Endothelial cell of umbilical vein (primary cell): ENCODE measurements around the gene NELFA. TPM values are rescaled to one million over a fixed set of nuclear protein-coding genes. Genes with fewer than 3 reads are reported as not detected.

Experiments used
- BruUV-seq: library from RNA; stranded (reverse); fragments of 400-500 nt; replicated peaks from 2 replicates; lab custom pipeline; 2021; lab: Mats Ljungman, UMichigan
- CTCF ChIA-PET: fragments of 300-600, 350-600 bp; sonication (Branson Sonifier 250); formaldehyde crosslinking; loops from one replicate; lab custom pipeline; 2021; ENCODE audit warnings: antibody characterized with exemption, inconsistent platforms; lab: Charles Lee
- POLR2A ChIA-PET: fragments of 300-600, 350-600 bp; sonication (Branson Sonifier 250); formaldehyde crosslinking; loops from one replicate; lab custom pipeline; 2021; ENCODE audit warnings: antibody characterized with exemption, inconsistent platforms; lab: Charles Lee
- DNase-seq: peaks from one replicate; pipeline ENCODE4 v3.0.0-alpha.2; 2011; ENCODE audit warnings: low read depth, low spot score
- FAIRE-seq: peaks from 2 replicates; lab custom pipeline; 2011; peaks lifted over from hg19 to GRCh38; lab: Jason Lieb, UNC
- H2AFZ ChIP-seq: 2 replicates; pipeline ENCODE4 v1.6.0; 2012; ENCODE audit warnings: low read depth, low read length, control low read depth, inconsistent platforms
- H3K27ac ChIP-seq: 2 replicates; pipeline ENCODE4 v1.5.1; 2011; ENCODE audit warnings: low read depth, mild to moderate bottlenecking, control low read depth, low read length, moderate library complexity; ENCODE audit not compliant: insufficient read depth
- H3K27me3 ChIP-seq, 2 experiments: 2 replicates each; pipeline versions ENCODE4 v1.6.0 to v1.6.1; 2011; ENCODE audit warnings: low read length in 2 of 2, mixed read lengths in 1 of 2; ENCODE audit not compliant: control insufficient read depth in 2 of 2, insufficient read depth in 2 of 2
- H3K36me3 ChIP-seq, 2 experiments: 2 replicates in 1 of 2; 3 replicates in 1 of 2; pipeline ENCODE4 v1.5.1; 2011; ENCODE audit warnings: low read length in 2 of 2, mild to moderate bottlenecking in 1 of 2, moderate library complexity in 1 of 2; ENCODE audit not compliant: control insufficient read depth in 2 of 2, insufficient read depth in 2 of 2; ENCODE audit errors: extremely low read depth in 1 of 2
- H3K4me1 ChIP-seq: 3 replicates; pipeline ENCODE4 v1.5.1; 2011; ENCODE audit warnings: mild to moderate bottlenecking, low read length; ENCODE audit not compliant: control insufficient read depth, insufficient read depth; ENCODE audit errors: extremely low read depth
- H3K4me2 ChIP-seq: 2 replicates; pipeline ENCODE4 v1.6.1; 2011; ENCODE audit warnings: low read length, control low read depth, mixed read lengths; ENCODE audit not compliant: insufficient read depth
- H3K4me3 ChIP-seq, 3 experiments: fragments of 200-600 bp in 1 of 3; sonication (generic), shearing (Covaris generic) in 1 of 3; replicated peaks in 1 of 3; 2 replicates each; pipeline ENCODE4 v1.5.1; 2011 to 2016; ENCODE audit warnings: control low read depth in 3 of 3, low read length in 3 of 3, mild to moderate bottlenecking in 2 of 3, inconsistent platforms in 1 of 3, low read depth in 1 of 3, moderate library complexity in 1 of 3; ENCODE audit not compliant: insufficient read depth in 1 of 3
- H3K79me2 ChIP-seq: 2 replicates; pipeline ENCODE4 v1.6.0; 2012; ENCODE audit warnings: low read length, inconsistent platforms; ENCODE audit not compliant: control insufficient read depth, insufficient read depth
- H3K9ac ChIP-seq: replicated peaks from 2 replicates; pipeline ENCODE3; 2011; ENCODE audit warnings: low read length, control low read depth; ENCODE audit not compliant: insufficient read depth; ENCODE audit errors: extremely low read depth
- H3K9me1 ChIP-seq: replicated peaks from 3 replicates; pipeline ENCODE4 v1.6.0; 2011; ENCODE audit warnings: mild to moderate bottlenecking, low read length; ENCODE audit not compliant: control insufficient read depth, insufficient read depth; ENCODE audit errors: extremely low read depth
- H3K9me3 ChIP-seq: replicated peaks from 2 replicates; pipeline ENCODE4 v1.5.1; 2012; ENCODE audit warnings: low read length, inconsistent platforms; ENCODE audit not compliant: control insufficient read depth, insufficient read depth
- H4K20me1 ChIP-seq: replicated peaks from 2 replicates; pipeline ENCODE3; 2011; ENCODE audit warnings: mild to moderate bottlenecking, low read length; ENCODE audit not compliant: control insufficient read depth, insufficient read depth; ENCODE audit errors: extremely low read depth
- CTCF ChIP-seq, 2 donors: IDR thresholded peaks; 1 replicate in 1 of 2; 2 replicates in 1 of 2; pipeline ENCODE4 v1.5.1; 2011; ENCODE audit warnings: low read length in 2 of 2, mild to moderate bottlenecking in 2 of 2, moderate library complexity in 2 of 2, control low read depth in 1 of 2, inconsistent platforms in 1 of 2, low read depth in 1 of 2; ENCODE audit not compliant: insufficient read depth in 1 of 2; ENCODE audit errors: extremely low read depth in 1 of 2
- EZH2 ChIP-seq: IDR thresholded peaks from 2 replicates; pipeline ENCODE4 v1.6.1; 2012; ENCODE audit warnings: borderline replicate concordance, low read depth, mild to moderate bottlenecking, moderate library complexity, low read length, inconsistent platforms; ENCODE audit not compliant: severe bottlenecking
- FOS ChIP-seq: IDR thresholded peaks from 2 replicates; pipeline ENCODE4 v1.6.1; 2011; ENCODE audit warnings: mild to moderate bottlenecking, low read length, moderate library complexity, borderline replicate concordance; ENCODE audit not compliant: insufficient read depth
- GATA2 ChIP-seq: IDR thresholded peaks from 2 replicates; pipeline ENCODE4 v1.7.0; 2011; ENCODE audit warnings: low read depth, mild to moderate bottlenecking, moderate library complexity, mixed read lengths, low read length; ENCODE audit not compliant: insufficient read length, insufficient read depth
- JUN ChIP-seq: IDR thresholded peaks from 2 replicates; pipeline ENCODE4 v1.6.1; 2011; ENCODE audit warnings: borderline replicate concordance, low read depth; ENCODE audit not compliant: insufficient read length, insufficient read depth
- MAX ChIP-seq: IDR thresholded peaks from 2 replicates; pipeline ENCODE4 v1.6.1; 2011; ENCODE audit not compliant: insufficient read depth, insufficient read length
- MYC ChIP-seq: IDR thresholded peaks from one replicate; pipeline ENCODE4 v1.6.1; 2011; ENCODE audit warnings: mild to moderate bottlenecking, low read depth, low read length
- POLR2A ChIP-seq: IDR thresholded peaks from 2 replicates; pipeline ENCODE4 v1.6.1; 2012; ENCODE audit warnings: low read depth, mild to moderate bottlenecking, control low read depth, low read length
- POLR2AphosphoS5 ChIP-seq: IDR thresholded peaks from 2 replicates; pipeline ENCODE4 v1.6.1; 2012; ENCODE audit warnings: low read depth, mild to moderate bottlenecking, control low read depth, low read length, moderate library complexity; ENCODE audit not compliant: insufficient read depth
- dilution Hi-C: fragments of 300-500 bp; cut with MboI; formaldehyde crosslinking; loops from one replicate; pipeline ENCODE4 v1.15.0; 2019; ENCODE audit warnings: low sequenced_read_pairs; ENCODE audit not compliant: extremely low pct_ligation_motif_present
- intact Hi-C: fragments of 100-400 bp; cut with micrococcal nuclease; formaldehyde crosslinking; loops from one replicate; pipeline ENCODE4 v1.10.0; 2022
- polyA plus RNA-seq, 4 experiments: library from polyadenylated mRNA; depleted of rRNA in 3 of 4; stranded (reverse) in 3 of 4; unstranded in 1 of 4; fragments of >200 nt; gene quantifications; 2 replicates each; pipeline versions ENCODE4 v1.2.1 to v1.2.3, GENCODE V29; 2011 to 2012; ENCODE audit warnings: missing spikeins in 1 of 4
- total RNA-seq: library from RNA; stranded (reverse); gene quantifications from 2 replicates; pipeline ENCODE4 v1.2.3, GENCODE V29; 2021

Gene NELFA
- total and polyA plus RNA-seq, 2 donors (not counting 3 experiments of a cell fraction or from before 2014, with no cell fraction given): 22.8 to 30.3 TPM

DNA sequence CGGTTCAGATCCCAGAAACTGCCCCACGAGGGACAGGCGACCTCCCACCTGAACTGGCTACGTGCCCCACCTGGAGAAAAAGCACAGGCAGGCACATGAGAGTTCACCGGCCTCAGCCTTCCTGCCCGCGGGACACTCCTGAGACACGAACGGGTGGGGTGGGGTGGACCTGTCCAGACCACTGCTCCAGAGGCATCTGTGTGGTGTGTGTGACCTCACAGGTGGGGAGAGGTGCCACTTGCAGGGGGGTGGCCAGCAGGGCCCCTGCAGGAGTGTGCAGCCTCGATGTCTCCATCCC lies 18.5 kb downstream of the NELFA start:
- H3K9me3 ChIP-seq: no peaks in the 10 kb centered on the region
- H3K9ac ChIP-seq: no peak overlapping the region
- no TSS peak for BruUV-seq
- dilution Hi-C loops: no loop called here
- H3K27ac ChIP-seq: no peak overlapping the region
- FAIRE-seq (no peak), DNase-seq (no peak)
- H3K4me2 ChIP-seq: no peak overlapping the region
- no peak overlapping the region for H2AFZ ChIP-seq
- ChIA-PET POLR2A (no interaction called here), CTCF (no interaction called here)
- H3K27me3 ChIP-seq: no peaks in the 10 kb centered on the region
- TF ChIP-seq CTCF (IDR thresholded peaks at IDR 0.05; ENCODE audit: extremely low read depth in 1 of 2, insufficient read depth in 1 of 2, low read depth in 1 of 2, low read length in 2 of 2) (no peak), MAX (no peak), POLR2AphosphoS5 (no peak), POLR2A (no peak), FOS (no peak), GATA2 (no peak), EZH2 (no peak), MYC (no peak), JUN (no peak)
- H3K4me3 ChIP-seq: no peak overlapping the region
- H3K9me1 ChIP-seq: no peaks in the 10 kb centered on the region
- peaks cover 5% of the 10 kb centered on the region for H3K79me2 ChIP-seq
- H4K20me1 ChIP-seq: no peaks in the 10 kb centered on the region
- peaks cover 0 to 36% of the 10 kb centered on the region in 2 experiments for H3K36me3 ChIP-seq
- intact Hi-C loops: no loop called here
- H3K4me1 ChIP-seq: no peaks in the 10 kb centered on the region
